NCI-H69 (cell line): ENCODE measurements around the gene MCEMP1.

Source experiments
- DNase-seq: peaks from one replicate; lab custom pipeline; 2025; lab: John Stamatoyannopoulos, UW

Gene MCEMP1

GRCh38 chr19:7672522-7672921 is 4.4 kb upstream of the MCEMP1 start:
- DNase-seq = no peak

GRCh38 chr19:7674010-7675005 is 2.6 kb upstream of the MCEMP1 start:
- peak; percentile 69 for DNase-seq

DNA sequence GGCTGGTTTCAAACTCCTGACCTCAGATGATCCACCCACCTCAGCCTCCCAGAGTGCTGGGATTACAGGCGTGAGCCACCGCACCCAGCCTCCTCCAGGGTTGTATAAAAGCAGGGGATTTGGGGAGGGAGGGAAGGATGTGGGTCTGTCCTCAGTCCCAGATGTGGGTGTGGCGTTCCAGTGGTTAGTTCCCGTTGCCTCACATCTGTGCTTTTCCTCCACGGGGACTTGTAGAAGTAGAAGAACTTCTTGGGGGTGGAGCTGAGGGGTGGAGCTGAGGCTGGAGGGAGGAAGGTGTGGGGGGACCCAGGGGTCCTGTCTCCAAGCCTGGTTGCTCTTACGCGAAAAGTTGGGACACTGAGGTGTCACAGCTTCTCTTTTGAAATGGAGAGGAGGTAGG is 514 bp upstream of the MCEMP1 start:
- DNase-seq = no peak

DNA sequence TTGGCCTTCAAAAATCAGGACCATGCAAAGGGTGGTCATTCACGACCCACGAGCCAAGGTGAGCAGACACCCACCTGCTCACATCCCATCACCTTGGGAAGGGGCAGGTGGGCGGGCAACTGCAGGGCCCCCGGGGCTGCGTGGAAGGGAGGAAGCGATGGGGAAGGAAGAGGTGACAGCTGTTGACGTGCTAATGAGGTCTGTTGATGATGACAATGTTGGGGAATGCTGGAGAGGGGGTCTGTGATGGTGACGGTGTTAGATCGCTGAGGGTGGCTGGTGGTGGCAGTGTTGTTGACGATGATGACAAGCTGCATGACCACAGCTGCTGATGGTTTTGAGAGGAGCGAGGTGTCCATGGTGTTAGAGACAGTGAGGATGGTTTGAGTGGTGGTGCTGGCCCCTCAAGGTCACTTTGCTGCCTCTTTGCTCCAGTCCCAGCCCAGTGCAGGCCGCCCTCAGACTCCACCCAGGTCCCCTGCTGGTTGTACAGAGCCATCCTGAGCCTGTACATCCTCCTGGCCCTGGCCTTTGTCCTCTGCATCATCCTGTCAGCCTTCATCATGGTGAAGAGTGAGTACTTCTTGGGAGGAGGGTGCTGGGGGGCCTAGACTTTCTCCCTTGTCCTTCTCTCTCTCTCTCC is 900 bp downstream of the MCEMP1 start:
- no peak for DNase-seq

DNA sequence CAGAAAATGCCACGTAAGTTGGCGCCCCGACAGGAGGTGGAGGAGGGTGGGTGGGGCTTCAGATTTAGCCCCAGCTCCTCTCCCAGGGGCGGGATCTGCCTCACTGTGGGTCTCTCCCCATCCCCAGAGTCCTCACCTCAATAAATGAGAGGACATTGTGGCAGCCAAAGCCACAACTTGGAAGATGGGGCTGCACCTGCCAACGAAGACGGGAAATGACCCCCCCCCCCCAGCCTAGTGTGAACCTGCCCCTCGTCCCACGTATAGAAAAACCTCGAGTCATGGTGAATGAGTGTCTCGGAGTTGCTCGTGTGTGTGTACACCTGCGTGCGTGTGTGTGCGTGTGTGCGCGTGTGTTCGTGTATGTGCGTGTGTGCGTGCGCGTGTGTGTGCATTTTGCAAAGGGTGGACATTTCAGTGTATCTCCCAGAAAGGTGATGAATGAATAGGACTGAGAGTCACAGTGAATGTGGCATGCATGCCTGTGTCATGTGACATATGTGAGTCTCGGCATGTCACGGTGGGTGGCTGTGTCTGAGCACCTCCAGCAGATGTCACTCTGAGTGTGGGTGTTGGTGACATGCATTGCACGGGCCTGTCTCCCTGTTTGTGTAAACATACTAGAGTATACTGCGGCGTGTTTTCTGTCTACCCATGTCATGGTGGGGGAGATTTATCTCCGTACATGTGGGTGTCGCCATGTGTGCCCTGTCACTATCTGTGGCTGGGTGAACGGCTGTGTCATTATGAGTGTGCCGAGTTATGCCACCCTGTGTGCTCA is 2.3 kb downstream of the MCEMP1 start:
- DNase-seq = peak; percentile 58

DNA sequence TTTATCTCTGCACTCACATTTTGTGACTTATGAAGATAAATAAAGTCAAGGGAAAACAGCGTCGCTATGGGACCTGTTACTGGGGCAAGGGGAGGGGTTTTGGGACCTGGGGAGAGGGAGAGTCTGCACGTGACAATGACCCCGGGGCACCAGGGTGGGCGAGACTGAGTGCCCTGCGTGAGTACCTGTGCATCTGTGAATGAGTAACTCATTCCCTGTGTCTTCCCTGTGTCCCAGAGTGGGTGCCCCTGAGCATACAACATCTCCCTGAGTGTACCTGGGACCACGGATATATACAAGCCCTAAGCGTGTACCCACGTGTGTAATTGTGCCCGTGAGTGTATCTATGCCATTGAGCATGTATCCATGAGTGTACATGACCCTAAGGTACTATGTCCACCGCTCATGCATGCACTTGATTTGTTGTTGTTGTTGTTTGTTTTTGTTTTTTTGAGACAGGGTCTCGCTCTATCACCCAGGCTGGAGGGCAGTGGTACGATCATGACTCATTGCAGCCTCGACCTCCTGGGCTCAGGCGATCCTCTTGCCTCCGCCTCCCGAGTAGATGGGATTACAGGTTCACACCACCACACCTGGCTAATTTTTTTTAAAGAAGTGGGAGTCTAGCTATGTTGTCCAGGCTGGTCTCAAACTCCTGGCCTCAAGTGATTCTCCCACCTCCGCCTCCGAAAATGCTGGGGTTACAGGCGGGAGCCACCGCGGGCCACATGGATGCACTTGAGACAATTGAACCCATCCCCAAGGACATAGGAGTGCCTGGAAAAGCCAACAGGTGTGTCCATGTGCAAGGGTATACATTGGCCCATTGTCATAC is 3.1 kb downstream of the MCEMP1 start:
- no peak for DNase-seq

DNA sequence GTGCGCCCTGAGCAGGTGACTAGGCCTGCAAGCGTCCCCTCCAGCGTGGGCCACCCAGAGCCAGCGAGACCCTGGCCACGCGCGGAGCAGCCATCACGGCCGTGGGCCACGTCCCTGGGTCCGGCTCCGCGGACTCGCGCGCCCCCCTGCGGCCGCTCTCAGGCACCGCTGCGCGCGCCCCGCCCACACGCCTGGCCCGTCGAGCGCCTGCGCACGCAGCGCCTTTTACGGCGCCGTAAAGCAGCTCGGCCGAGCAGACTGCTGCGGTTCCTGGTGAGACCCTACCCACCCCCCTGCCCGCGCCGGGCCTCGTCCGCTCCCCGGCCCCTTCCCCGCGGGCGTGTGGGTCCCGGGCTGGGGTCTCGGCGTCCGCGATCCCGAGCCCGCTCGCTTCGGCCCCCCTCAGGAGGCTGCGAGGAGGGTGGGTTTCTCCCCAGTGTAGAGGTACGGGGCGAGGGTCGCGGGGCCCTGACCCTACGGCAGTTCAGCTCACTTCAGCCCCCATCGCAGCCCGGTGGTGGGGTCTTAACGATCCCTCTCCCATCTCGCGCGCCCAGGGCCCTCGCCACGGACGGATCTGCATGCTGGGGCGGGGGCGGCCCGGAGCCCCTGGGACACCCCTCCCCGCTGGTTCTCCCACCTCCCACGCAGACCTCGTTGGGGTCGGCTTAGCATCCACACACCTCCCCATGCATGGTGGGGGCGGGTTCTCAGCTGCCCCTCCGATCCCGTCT is 3.9 kb downstream of the MCEMP1 start, which contains the start of gene TRAPPC5:
TRAPPC5 (plus strand) TSS at position 228 of the 734 bp plus-strand sequence. CDS start 1,421 bp downstream, outside the sequence.
- peak; percentile 93 for DNase-seq

DNA sequence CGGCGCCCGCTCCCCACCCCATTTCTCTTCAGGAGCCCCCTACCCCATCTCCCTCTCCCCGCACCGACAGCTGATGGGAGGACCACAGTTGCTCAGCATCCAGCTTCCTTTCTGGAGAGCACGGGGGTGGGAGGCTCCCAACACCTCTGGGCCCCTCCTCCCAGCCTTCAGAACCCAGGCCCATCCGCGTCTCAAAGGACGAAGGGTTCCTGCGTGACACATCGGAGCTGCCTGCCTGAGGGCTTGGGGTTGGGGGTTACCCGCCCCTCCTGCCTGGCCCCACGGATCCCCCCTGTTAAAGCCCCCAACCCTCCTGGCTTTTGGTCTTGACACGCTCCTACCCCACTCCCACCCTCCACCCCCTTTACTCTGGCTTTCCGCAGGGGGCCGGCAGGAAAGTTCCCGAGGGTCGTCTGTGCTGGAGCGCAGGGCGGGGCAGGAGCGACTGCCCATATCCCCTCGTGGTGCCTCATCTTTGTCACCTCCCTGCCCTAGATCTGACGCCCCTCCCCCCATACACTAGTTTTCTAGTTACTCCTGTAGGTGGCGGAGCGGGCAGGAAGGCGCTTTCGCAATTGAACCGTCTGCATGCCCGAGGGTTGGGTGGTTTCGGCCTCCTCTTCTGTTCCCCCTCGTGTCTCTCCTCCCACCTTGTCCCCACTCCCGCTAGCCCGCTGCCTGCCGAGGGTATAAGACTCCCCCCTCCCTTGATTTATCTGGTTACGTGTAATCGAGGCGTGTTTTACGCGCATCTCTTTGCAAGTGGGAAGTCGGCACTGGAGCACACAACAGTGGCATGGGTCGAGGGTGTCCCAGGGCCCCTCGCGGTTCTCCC is 4.7 kb downstream of the MCEMP1 start:
- DNase-seq = peak; percentile 39

GRCh38 chr19:7682175-7682855 is 5.4 kb downstream of the MCEMP1 start:
- no peak for DNase-seq

DNA sequence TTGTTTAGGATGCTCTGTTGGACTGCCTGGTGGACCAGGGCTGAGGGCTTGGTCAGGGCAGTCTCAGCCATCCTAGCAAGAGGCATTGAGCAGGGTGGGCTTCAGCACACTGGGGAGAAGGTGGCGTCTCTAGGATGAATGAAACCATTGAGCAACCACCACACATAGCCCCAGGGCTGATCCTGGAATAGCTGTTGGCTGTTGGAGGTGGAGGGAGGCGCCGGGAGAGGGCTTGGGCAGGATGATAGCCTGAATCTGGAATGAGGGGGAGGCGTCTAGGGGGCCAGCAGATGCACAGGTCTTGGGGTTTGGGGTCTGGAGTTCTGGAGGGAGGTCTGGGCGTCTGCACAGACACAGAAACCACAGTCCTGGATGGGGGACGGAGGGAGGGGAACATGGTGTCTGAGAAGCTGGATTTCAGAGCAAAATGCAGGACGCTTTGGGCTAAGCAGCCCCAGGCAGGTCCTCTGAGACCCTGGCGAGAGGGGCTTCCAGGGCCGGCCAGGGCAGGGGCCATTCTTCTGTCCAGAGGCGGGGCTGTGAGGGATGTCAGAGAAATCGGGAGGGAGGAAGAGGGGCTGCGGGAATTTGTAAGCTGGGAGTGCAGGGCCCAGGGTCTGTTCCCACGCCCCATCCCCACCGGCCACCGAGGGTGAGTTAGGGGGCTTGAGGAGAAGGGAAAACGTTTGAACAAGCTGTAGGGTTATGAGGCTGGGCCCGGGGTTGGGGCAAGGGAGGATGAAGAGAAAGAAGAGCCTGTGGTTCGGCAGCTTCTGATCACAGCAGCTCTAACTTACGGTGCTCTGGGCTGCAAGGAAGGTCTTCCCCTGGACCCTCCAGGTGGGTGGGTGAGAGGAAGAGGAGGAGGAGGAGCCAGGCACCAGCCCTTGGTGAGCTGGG is 8.9 kb downstream of the MCEMP1 start:
- no peak for DNase-seq

DNA sequence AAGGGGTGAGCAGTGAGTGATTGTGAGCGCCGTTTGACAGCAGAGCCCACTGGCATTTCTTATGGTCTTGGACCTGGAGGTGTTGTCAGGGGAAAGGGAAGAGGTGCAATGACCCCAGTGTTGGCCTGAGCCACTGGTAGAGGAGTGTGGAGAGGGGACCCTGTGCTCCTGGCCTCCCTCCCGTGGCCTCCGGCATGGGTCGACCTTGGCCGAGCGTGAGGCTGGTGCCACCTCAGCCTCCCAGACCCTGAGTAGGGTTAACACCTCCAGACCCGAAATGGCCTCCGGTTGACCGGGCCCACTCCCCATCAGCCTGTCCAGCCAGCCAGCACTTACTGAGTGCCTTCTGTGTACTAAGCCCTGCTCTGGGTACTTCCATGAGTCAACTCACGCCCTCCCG is 10.3 kb downstream of the MCEMP1 start:
- no peak for DNase-seq

DNA sequence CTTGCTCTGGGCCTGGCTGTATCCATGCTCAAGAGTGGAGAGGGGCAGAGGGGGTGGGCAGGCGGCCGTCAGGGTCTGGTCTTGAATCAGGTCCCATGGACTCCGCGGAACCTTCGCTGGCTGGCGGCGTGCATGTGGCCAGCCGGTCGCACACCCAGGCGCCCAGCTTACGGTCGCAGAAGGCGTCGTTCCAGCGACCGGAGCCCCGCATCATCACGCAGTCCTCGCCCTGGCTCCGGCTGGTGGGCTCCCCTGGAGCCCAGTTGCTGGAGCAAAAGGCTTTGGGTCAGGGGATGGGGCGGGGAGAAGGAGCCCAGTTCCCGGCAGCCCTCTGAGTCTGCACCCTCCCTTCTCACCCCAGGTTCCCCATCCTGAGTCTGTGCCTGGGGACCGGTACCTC is 12.3 kb downstream of the MCEMP1 start:
- DNase-seq = no peak

- DNase-seq = no peak
Measured at GRCh38 chr19:7690779-7691258, 13.9 kb downstream of the MCEMP1 start.

- no peak for DNase-seq
Measured at GRCh38 chr19:7691497-7691896, 14.6 kb downstream of the MCEMP1 start.

- no peak for DNase-seq
Measured at GRCh38 chr19:7692417-7693088, 15.7 kb downstream of the MCEMP1 start.

DNA sequence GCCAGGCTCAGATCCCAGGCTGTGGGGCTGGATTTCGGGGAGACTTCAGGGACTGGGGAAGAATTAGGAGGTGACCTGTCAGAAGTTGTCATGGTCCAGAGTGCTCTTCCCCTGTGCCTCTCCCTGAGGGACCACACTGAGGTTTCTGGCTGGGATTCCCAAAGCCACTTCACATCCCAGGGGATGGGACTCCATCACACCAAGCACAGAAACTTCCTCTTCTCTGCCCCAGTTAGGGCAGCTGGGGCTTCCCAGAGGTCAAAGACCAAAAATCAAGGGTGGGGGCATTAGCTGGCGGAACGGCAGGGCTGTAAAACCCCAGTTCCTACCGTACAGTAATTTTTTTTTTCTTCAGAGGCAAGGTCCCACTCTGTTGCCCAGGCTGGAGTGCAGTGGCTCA is 17.6 kb downstream of the MCEMP1 start:
- DNase-seq = no peak

DNA sequence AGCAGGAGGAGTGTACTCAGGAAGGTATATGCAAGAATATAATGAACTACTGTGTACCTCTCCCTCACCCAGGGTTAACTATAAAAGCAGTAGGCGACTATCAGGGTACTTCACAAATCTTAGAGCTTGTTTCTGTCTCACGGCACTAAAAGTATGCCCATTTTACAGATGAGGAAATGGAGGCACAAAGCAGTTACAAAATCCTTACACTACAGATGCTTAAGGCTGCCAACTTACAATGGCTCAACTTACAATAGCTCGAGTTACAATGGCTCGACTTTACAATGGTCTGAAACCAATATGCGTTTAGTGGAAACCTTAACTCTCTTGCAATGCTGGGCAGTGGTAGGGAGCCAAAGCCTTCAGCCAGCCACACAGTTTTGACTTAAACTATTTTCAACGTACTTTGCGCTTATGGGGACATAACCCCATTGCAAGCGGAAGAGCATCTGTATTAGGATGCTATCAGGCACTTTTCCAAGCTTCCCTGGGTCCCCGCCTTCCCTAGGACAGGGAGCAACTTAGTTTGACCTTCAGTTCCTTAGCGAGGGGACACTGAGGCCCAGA is 20.9 kb downstream of the MCEMP1 start:
- DNase-seq = no peak
